ENCODE measurements around the gene SASH3.

DNA sequence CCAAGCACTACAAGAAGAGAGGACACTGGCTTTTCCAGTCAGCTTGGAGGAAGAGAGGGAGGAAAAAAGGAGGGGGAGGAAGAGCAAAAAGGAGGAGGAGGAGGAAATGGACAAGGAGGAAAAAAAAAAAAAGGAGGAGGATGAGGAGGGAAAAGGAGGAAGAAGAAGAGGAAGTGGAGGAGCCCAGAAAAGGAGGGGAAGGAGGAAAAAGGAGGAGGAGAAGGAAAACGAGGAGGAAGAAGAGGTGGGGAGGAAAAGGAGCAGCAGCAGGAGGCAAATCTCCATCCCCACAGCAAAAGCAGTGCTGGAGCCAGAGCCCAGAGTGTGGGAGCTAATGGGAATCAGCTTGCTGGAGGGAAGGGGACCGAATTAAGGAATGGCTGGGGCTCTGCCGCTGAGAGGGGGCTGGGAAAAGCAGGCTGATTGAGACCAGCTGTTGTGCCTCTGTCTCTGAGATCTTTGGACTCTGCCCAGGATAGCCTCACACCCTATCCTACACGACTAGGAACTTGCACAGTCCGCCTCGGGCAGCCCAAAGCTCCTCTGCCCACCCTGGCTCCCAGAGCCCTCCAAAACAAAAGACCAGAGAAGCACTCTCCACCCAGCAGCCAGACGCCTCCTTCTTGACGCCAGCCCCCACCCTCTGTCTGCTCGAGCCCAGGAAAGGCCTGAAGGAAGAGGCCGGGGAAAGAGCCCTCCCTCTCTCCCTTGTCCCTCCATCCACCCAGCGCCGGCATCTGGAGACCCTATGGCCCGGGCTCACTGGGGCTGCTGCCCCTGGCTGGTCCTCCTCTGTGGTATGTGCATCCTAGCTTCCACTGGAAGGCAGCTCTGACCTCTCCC, 41.1 kb upstream of the SASH3 start, which contains the start of gene XPNPEP2:
- TF ChIP-seq, protein P1, sequence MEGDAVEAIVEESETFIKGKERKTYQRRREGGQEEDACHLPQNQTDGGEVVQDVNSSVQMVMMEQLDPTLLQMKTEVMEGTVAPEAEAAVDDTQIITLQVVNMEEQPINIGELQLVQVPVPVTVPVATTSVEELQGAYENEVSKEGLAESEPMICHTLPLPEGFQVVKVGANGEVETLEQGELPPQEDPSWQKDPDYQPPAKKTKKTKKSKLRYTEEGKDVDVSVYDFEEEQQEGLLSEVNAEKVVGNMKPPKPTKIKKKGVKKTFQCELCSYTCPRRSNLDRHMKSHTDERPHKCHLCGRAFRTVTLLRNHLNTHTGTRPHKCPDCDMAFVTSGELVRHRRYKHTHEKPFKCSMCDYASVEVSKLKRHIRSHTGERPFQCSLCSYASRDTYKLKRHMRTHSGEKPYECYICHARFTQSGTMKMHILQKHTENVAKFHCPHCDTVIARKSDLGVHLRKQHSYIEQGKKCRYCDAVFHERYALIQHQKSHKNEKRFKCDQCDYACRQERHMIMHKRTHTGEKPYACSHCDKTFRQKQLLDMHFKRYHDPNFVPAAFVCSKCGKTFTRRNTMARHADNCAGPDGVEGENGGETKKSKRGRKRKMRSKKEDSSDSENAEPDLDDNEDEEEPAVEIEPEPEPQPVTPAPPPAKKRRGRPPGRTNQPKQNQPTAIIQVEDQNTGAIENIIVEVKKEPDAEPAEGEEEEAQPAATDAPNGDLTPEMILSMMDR (IDR thresholded peaks at IDR 0.05; ENCODE audit: borderline replicate concordance, extremely low read depth, low read length, poor library complexity, severe bottlenecking) = no peak
- TF ChIP-seq EZH2 (IDR thresholded peaks at IDR 0.05; ENCODE audit: borderline replicate concordance, low read depth, low read length, severe bottlenecking) = no peak

Measured in DND-41 (cell line).